GM19467 (cell line): ENCODE data around the gene SHISAL1.

ENCODE experiments used
- ATAC-seq: cut with Tn5 transposase; IDR thresholded peaks from one replicate; pipeline ENCODE4 v1.9.1; 2021; ENCODE audit warnings: mild to moderate bottlenecking, moderate library complexity; ENCODE audit not compliant: unreplicated experiment

Gene SHISAL1

GRCh38 chr22:44312766-44313165, at the start of gene SHISAL1:
Gene SHISAL1 (minus strand): TSS chr22:44312951. CDS start chr22:44300945, 12,006 bp downstream.
- ATAC-seq: no peak

- no peak for ATAC-seq
These were observed 48.8 kb upstream of the SHISAL1 start for GRCh38 chr22:44361391-44362126.

- no peak for ATAC-seq
These were observed 48.1 kb upstream of the SHISAL1 start for GRCh38 chr22:44360668-44361381.

GRCh38 chr22:44360306-44360667, 47.5 kb upstream of the SHISAL1 start:
- no peak for ATAC-seq

- ATAC-seq: no peak
These were observed 46.9 kb upstream of the SHISAL1 start for GRCh38 chr22:44359496-44360110.

GRCh38 chr22:44358709-44359440, 46.1 kb upstream of the SHISAL1 start:
- no peak for ATAC-seq

GRCh38 chr22:44357966-44358465, 45.3 kb upstream of the SHISAL1 start:
- no peak for ATAC-seq

GRCh38 chr22:44357296-44357965, 44.7 kb upstream of the SHISAL1 start:
- no peak for ATAC-seq

- no peak for ATAC-seq
These were observed 42.9 kb upstream of the SHISAL1 start for GRCh38 chr22:44355716-44356070.

- ATAC-seq: no peak
These were observed 41.5 kb upstream of the SHISAL1 start for GRCh38 chr22:44354288-44354687.

GRCh38 chr22:44353041-44353440, 40.3 kb upstream of the SHISAL1 start:
- no peak for ATAC-seq

GRCh38 chr22:44352378-44353035, 39.8 kb upstream of the SHISAL1 start:
- ATAC-seq: no peak

- no peak for ATAC-seq
These were observed 39.1 kb upstream of the SHISAL1 start for GRCh38 chr22:44351685-44352377.

GRCh38 chr22:44351037-44351436, 38.3 kb upstream of the SHISAL1 start:
- ATAC-seq: no peak

- no peak for ATAC-seq
These were observed 36.8 kb upstream of the SHISAL1 start for GRCh38 chr22:44349594-44349993.

- ATAC-seq: no peak
These were observed 36.3 kb upstream of the SHISAL1 start for GRCh38 chr22:44348971-44349560.

- no peak for ATAC-seq
These were observed 34.8 kb upstream of the SHISAL1 start for GRCh38 chr22:44347549-44347948.

- ATAC-seq: no peak
These were observed 34.3 kb upstream of the SHISAL1 start for GRCh38 chr22:44347080-44347479.

- no peak for ATAC-seq
These were observed 33.1 kb upstream of the SHISAL1 start for GRCh38 chr22:44345872-44346271.
